Subcutaneous abdominal adipose tissue (tissue), 5 donors: ENCODE measurements around the gene PALD1.

Experiments used
- H3K27ac ChIP-seq: one replicate; pipeline ENCODE4 v1.7.0; 2013; ENCODE audit warnings: low read depth, mild to moderate bottlenecking, inconsistent platforms, low read length, moderate library complexity
- H3K27me3 ChIP-seq, 5 donors: one replicate each; pipeline ENCODE4 v1.7.0; 2013; ENCODE audit warnings: low read length in 5 of 5, inconsistent platforms in 1 of 5; ENCODE audit not compliant: control insufficient read depth in 5 of 5, insufficient read depth in 4 of 5
- H3K36me3 ChIP-seq, 5 donors: one replicate each; pipeline ENCODE4 v1.7.0; 2013; ENCODE audit warnings: low read length in 5 of 5; ENCODE audit not compliant: control insufficient read depth in 5 of 5, insufficient read depth in 5 of 5
- H3K4me1 ChIP-seq, 5 donors: one replicate each; pipeline ENCODE4 v1.7.0; 2013; ENCODE audit warnings: low read length in 5 of 5, mild to moderate bottlenecking in 3 of 5, moderate library complexity in 1 of 5; ENCODE audit not compliant: control insufficient read depth in 5 of 5, insufficient read depth in 5 of 5
- H3K4me3 ChIP-seq, 5 donors: one replicate each; pipeline ENCODE4 v1.7.0; 2013; ENCODE audit warnings: low read length in 5 of 5, low read depth in 1 of 5
- H3K9ac ChIP-seq, 5 donors: one replicate each; pipeline ENCODE4 v1.7.0; 2013; ENCODE audit warnings: low read length in 5 of 5, mild to moderate bottlenecking in 4 of 5, moderate library complexity in 3 of 5
- H3K9me3 ChIP-seq, 5 donors: one replicate each; pipeline ENCODE4 v1.7.0; 2013; ENCODE audit warnings: low read length in 5 of 5; ENCODE audit not compliant: control insufficient read depth in 5 of 5
- donor health status: healthy.
- donor health status: healthy.
- donor health status: healthy.
- donor health status: healthy.
- donor health status: healthy.

The PALD1 gene

DNA sequence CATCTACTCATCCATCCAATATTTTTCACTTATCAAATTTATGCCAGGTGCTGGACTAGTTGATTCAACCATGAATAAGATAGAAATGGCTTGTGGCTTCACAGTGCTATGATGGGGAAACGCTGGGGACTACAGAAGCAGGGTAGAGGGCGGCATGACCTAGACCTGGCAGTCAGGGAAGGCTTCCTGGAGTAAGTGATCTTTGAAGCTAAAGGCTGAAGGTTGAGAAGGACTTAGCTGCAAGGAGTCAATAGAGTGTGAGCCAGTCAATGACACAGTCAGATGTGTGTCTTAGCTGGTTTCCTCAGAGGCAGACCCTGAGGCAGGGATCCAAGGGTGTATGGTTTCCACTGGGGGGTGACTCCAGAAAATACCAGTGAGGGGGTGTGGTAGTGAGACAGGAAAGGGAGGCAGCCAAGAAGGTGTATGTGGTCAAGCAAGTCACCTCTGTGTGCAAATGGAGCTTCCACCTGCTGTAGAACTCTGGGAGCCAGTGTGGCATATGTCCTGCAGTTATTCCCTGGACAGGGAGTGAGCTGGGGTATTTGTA lies 113.7 kb downstream of the PALD1 start:
- peaks cover 0 to 15% (median 3%) of the 10 kb centered on the region in 5 donors for H3K4me1 ChIP-seq
- H3K4me3 ChIP-seq = no peak overlapping the region
- H3K27ac ChIP-seq = no peak overlapping the region
- H3K9ac ChIP-seq = no peak overlapping the region
- no peaks in the 10 kb centered on the region for H3K36me3 ChIP-seq
- H3K27me3 ChIP-seq = peaks cover 0 to 3% (median 0%) of the 10 kb centered on the region in 5 donors
- H3K9me3 ChIP-seq = no peaks in the 10 kb centered on the region

DNA sequence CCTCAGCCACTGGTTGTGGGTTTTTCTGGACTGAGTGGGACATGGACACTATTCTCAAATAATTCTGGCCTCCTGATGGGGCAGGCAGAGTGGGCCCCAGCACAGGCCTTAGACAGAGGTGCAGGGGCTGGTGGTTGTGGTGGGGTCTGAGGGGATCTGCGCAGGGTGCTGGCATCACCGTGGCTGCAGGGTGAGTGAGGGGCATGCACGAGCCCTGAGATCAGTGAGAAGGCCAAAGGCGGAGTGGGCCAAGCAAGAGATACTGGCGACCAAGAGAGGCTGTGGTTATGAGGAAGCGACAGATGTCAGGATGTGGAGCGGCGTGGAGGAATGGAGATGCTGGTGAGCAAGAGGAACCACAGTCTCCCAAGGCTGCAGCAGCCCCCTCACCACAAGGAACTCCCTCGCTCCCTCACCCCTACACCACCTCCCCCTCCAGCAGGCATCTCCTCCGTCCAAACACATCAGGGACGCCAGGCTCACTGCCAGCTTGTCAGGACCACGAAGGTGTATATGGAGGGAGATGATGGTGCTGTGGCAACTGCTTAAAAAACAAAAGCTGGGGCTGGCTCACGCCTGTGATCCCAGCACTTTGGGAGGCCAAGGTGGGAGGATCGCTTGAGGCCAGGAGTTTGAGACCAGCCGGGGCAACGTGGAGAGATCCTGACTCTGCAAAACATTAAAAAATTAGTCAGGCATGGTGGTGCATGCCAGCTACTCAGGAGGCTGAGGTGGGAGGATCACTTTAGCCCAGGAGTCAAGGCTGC lies 114.4 kb downstream of the PALD1 start:
- Histone ChIP-seq H3K4me3 (no peak overlapping the region), H3K36me3 (no peaks in the 10 kb centered on the region)

DNA sequence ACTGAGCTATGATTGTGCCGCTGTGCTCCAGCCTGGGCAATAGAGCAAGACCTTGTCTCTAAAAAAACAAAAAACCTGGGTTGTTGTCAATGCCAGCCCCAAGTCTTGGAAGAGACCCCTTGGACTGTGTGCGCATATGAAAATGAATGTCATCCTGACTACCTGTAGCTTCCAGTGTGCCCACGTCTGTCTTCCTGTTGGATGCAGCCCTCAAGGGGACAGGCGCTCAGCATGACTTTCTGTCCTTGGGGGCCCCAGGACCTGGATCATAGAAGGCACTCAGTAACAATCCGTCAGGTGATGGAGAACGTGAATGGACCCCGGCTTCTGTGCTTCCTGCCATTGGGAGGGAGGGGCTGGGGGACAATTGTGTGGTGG lies 114.9 kb downstream of the PALD1 start:
- Histone ChIP-seq H3K4me3 (no peak overlapping the region), H3K27me3 (peaks cover 0 to 3% (median 0%) of the 10 kb centered on the region in 5 donors), H3K36me3 (no peaks in the 10 kb centered on the region), H3K27ac (no peak overlapping the region), H3K9ac (no peak overlapping the region), H3K4me1 (peaks cover 0 to 15% (median 3%) of the 10 kb centered on the region in 5 donors), H3K9me3 (no peaks in the 10 kb centered on the region)

More for the DNA sequence above, 114.4 kb downstream of the PALD1 start:
- H3K27me3 ChIP-seq = peaks cover 0 to 3% (median 0%) of the 10 kb centered on the region in 5 donors
- H3K9ac ChIP-seq = no peak overlapping the region
- no peaks in the 10 kb centered on the region for H3K9me3 ChIP-seq
- H3K4me1 ChIP-seq = peaks cover 0 to 15% (median 3%) of the 10 kb centered on the region in 5 donors
- H3K27ac ChIP-seq = no peak overlapping the region

DNA sequence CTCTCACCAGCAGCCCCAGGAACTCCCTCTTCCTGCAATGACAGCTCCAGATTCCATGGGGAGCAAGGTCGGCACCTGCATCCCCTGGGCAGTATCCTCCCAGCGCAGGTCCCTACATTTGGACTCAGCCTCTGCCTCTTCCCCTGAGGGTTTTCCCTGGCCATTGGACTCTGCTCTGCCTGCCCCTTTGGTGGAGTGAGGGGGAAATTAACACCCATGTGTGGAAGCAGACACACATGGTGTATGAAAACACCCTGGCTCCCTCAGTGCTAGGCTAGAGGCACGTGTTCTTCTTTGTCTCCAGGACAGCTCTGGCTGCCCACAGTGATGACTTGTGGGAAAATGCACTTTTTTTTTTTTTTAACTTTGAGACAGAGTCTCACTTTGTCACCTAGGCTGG lies 115.6 kb downstream of the PALD1 start:
- Histone ChIP-seq H3K27me3 (peaks cover 0 to 3% (median 0%) of the 10 kb centered on the region in 5 donors), H3K4me1 (peaks cover 0 to 13% (median 3%) of the 10 kb centered on the region in 5 donors), H3K9me3 (no peaks in the 10 kb centered on the region), H3K9ac (no peak overlapping the region), H3K36me3 (no peaks in the 10 kb centered on the region), H3K27ac (no peak overlapping the region), H3K4me3 (no peak overlapping the region)

DNA sequence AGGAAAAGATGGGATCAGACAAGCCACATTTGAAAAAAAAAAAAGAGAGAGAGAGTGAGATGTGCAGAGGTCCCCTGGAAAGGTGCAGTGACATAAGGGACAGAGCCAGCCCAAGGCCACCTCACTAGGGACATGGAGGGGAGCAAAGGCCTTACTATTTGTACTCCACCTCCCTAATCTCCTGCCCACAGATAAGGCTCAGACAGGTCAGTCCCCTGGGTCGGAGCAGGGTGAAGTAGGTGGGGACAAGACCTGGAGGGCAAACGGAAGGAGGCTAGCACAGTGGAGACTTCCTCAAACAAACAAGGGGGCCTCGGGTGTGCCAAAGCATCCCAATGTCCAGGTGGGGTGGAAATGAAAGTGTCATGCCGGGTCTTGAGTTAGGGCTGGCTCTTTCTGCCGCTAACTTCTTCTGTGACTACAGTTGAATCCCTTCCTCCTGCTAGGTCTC lies 117.0 kb downstream of the PALD1 start:
- no peaks in the 10 kb centered on the region for H3K4me1 ChIP-seq
- no peak overlapping the region for H3K27ac ChIP-seq
- no peaks in the 10 kb centered on the region for H3K36me3 ChIP-seq
- H3K9ac ChIP-seq = no peak overlapping the region
- no peaks in the 10 kb centered on the region for H3K9me3 ChIP-seq
- peaks cover 0 to 3% (median 0%) of the 10 kb centered on the region in 5 donors for H3K27me3 ChIP-seq
- no peak overlapping the region for H3K4me3 ChIP-seq

DNA sequence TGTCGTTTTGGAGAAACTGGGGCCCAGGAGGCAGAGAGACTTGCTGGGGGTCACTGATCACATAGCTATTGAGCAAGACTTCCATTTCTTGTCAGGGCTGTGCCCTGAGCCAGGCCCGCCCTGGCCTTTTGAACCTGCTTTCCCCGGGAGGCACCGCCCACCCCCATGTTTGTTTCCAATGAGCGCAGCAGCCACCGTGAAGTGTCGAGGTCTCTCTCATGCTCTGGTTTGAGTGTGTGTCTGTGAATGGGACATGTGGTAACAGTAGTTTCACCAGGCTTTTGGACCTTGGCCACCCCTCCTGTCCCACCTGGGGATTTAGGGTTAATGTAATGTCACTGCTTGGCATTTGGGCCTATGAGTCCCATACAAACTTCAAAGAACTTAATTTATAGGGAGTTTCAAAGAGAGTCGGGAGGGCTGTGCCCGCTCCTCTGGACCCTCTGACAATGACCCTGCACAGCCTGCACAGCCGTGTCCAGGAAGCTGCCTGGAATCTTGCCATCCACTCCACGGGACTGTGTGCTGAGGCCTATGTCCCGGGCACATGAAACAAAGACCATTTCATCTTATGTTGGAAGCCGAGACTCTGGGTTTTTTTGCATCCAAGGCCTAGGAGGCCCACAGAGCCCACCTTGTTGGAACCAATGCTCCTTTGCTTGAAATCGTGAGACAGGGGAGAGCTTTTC lies 117.7 kb downstream of the PALD1 start:
- Histone ChIP-seq H3K27me3 (peaks cover 0 to 3% (median 0%) of the 10 kb centered on the region in 5 donors), H3K27ac (no peak overlapping the region), H3K9ac (no peak overlapping the region), H3K4me3 (no peak overlapping the region), H3K36me3 (no peaks in the 10 kb centered on the region), H3K4me1 (no peaks in the 10 kb centered on the region), H3K9me3 (no peaks in the 10 kb centered on the region)

DNA sequence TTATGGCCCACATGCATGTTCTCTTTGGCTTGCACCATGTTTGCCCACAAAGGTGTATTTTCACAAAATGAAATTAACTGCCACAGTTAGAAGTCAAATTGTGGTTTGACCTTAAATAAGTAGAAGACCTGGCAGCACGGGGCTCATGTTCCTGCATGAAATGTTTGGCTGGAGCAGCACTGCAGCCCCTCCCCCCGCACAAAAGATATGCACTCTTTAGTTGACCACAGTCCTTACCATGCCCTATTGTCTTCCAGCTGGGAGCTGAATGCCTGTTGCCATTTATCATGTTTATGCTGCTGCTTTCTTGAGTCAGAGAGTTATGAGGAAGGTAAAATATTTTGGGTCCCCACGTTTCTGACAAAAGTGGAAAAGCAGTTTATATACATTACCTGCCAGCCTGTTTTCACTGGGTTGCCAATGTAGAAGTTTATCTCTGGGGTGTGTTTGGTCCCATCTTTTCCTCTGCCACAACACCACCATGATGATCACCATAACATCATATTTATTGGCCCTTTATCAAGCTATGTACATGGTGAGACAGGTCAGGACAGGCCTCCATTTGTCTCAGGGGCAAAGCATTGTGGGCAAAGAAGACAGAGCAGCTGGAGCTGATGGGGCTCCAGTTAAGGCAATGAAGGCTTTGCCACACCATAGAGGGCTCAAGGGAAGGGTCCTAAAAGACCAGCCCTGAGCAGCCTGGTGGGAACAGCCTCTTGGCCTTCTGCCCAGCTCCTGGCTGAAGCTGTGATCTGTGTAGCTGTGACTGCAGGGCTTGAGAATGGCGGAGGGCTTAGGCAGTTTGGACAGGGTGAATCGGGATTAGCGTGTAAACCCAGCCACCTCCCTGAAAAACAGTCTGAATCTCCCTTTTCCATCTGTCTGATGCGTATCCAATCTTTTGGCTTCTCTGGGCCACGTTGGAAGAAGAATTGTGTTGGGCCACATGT lies 118.6 kb downstream of the PALD1 start:
- H3K4me3 ChIP-seq = no peak overlapping the region
- H3K4me1 ChIP-seq = no peaks in the 10 kb centered on the region
- H3K36me3 ChIP-seq = no peaks in the 10 kb centered on the region
- no peak overlapping the region for H3K9ac ChIP-seq
- peaks cover 0 to 3% (median 0%) of the 10 kb centered on the region in 5 donors for H3K27me3 ChIP-seq
- H3K27ac ChIP-seq = no peak overlapping the region
- no peaks in the 10 kb centered on the region for H3K9me3 ChIP-seq

DNA sequence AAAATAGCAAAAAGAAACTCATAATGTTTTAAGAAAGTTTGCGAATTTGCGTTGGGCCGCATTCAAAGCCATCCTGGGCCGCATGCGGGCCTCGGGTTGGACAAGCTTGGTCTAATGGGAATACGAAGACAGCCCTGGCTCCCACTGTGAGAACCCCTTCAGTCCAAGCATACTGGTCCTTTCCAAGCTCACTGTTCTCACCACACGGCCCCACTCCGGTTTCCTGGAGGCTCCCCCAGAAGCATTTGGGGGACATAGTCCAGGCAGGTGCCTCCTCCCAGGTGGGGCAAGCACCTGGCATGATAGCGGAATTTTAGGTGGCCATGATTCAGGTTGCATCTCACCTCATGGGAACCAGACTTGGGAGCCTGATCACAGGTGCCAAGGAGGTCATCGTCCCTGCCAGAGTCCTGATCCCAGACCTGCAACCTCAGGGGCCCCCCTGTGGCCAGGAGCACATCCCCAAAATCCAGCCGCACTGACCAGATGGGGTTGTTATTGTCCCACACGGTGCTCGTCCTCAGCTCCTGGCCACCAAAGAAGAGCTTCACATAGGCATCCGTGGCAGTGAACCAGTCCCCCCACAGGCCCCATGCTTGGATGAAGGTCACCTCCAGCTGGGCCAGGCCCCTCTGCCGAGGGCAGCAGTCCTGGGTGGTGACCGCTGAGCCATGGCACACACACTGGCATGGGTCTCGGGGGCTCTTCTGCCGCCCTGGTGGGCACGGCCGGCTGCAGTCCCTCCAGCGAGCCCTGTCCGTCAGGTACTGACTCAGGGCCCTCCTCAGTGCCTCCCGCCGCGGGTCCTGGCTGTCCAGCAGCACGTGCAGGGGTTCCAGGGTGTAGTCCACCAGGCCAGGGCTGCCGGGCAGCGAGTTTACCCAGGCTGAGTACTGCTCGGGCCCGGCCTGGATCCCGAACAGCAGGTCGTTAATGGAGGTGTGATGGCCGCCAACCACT lies 119.6 kb downstream of the PALD1 start:
- peaks cover 0 to 3% (median 0%) of the 10 kb centered on the region in 5 donors for H3K27me3 ChIP-seq
- no peak overlapping the region for H3K27ac ChIP-seq
- no peak overlapping the region for H3K4me3 ChIP-seq
- H3K36me3 ChIP-seq = no peaks in the 10 kb centered on the region
- H3K4me1 ChIP-seq = no peaks in the 10 kb centered on the region
- H3K9ac ChIP-seq = no peak overlapping the region
- no peaks in the 10 kb centered on the region for H3K9me3 ChIP-seq

DNA sequence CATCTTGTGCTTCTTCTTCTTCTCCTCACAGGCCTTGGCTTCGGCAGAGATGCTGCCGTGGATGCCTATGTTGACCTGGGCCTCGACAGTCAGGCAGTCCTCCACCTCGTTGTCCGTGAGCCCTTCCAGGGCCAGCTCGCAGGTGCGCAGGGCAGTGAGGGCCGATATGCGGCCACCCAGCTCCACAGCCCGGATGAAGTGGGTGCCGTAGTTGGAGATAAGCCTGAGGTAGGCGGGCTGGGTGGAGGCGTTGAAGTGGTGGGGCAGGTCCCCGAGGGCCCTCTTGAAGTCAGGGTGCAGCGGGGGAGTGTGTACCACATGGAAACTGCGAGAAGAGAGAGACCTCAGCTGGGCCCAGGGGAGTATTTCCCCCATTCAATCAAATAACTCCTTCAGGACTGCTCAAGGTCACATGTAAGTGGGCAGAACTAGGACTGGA lies 120.3 kb downstream of the PALD1 start:
- H3K9me3 ChIP-seq = no peaks in the 10 kb centered on the region
- H3K36me3 ChIP-seq = no peaks in the 10 kb centered on the region
- peaks cover 0 to 3% (median 0%) of the 10 kb centered on the region in 5 donors for H3K27me3 ChIP-seq
- H3K4me3 ChIP-seq = no peak overlapping the region
- no peaks in the 10 kb centered on the region for H3K4me1 ChIP-seq
- no peak overlapping the region for H3K9ac ChIP-seq
- H3K27ac ChIP-seq = no peak overlapping the region
